T-helper 2 cell treated with Interferon-gamma antibody and Interleukin-4, amounts not matched to agents 5 μg/mL and 100 μg/mL, for 36 hours (primary cell): ENCODE results near the gene PIK3R4.

Source experiments
- DNase-seq: peaks from one replicate; pipeline ENCODE4 v3.0.0; 2021; ENCODE audit warnings: low spot score
- H3K27ac Mint-ChIP-seq: one replicate; pipeline ENCODE4 v1.8.0; 2021; ENCODE audit warnings: mild to moderate bottlenecking, mixed read lengths
- H3K27me3 Mint-ChIP-seq: one replicate; pipeline ENCODE4 v1.8.0; 2021; ENCODE audit warnings: low read depth, mixed read lengths
- H3K36me3 Mint-ChIP-seq: one replicate; pipeline ENCODE4 v1.8.0; 2021; ENCODE audit warnings: low read depth, mixed read lengths
- H3K4me1 Mint-ChIP-seq: one replicate; pipeline ENCODE4 v1.8.0; 2021; ENCODE audit warnings: low read depth, mixed read lengths
- H3K4me3 Mint-ChIP-seq: one replicate; pipeline ENCODE4 v1.8.0; 2022; ENCODE audit warnings: mild to moderate bottlenecking, moderate library complexity, mixed read lengths
- H3K9me3 Mint-ChIP-seq: one replicate; pipeline ENCODE4 v1.8.0; 2021; ENCODE audit warnings: mixed read lengths

Gene PIK3R4

DNA sequence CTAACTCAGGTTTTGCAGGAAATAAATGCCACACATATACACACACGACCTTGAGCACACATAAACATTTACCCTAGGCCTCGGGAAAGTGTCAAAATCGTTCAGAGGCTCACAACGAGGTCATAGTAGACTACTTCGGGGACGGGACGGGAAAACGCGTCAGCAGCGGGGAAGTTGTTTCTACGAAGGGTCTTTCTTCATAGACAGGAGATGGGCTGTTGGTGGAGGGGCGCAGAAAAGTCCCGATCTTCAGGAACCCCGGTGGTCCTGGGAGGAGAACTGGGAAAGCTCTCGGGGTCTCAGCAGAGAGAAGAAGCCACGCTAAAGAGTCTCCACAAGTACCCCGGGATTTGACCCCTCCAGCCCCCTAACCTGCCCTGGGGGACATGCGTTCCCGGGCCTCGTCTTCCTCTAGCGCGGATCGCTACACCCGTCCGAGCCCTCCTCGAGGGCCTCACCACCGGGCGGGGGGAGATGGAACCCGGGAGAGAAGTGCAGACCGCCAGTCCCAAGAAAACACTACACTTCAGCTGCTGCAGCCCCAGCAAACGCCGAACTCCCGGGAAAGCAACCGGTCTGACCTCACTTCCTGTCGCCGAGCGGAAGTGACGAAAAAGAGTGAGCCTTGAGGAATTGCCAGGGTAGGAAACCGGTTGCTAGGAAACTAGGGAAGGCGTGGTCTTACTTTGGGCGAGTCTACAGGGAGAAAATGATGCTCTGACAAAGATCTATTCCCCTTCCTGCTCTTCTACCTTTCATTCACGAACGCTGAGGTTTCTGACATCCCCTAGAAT, at the start of gene PIK3R4:
Gene PIK3R4, minus strand, starts transcription at position 584 of the 794 bp plus-strand sequence. CDS start 1,611 bp downstream, outside the sequence.
- peak within 1 kb of the TSS; percentile 99 for H3K27ac Mint-ChIP-seq
- peak within 1 kb of the TSS; percentile 90 for H3K4me3 Mint-ChIP-seq
- H3K27me3 Mint-ChIP-seq = no peaks in the 10 kb centered on the region
- peaks cover 20% of the 10 kb centered on the region for H3K36me3 Mint-ChIP-seq
- no peaks in the 10 kb centered on the region for H3K9me3 Mint-ChIP-seq
- peak; percentile 96 for DNase-seq
- peaks cover 39% of the 10 kb centered on the region for H3K4me1 Mint-ChIP-seq

DNA sequence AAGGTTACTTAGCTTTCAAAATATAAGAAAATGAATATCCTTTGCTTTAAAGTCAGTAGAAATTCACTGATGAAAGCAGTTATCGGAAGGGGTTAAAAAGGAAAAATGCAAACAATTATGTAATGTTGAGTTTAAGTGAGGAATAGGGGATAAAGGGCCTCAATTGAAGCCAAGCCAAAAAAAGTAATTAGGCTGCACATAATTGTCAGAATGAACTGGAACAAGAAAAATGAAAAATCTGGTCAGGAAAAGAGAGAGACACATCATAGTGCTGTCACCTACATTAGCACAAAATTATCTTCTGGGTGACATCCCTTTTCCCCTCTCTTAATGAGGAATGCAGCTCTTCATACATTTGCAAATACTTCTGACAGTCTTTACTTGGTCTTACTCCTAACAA, 48.8 kb upstream of the PIK3R4 start:
- H3K4me1 Mint-ChIP-seq = no peaks in the 10 kb centered on the region
- no peak overlapping the region for H3K27ac Mint-ChIP-seq
- no peaks in the 10 kb centered on the region for H3K9me3 Mint-ChIP-seq
- peaks cover 48% of the 10 kb centered on the region for H3K27me3 Mint-ChIP-seq
- no peaks in the 10 kb centered on the region for H3K36me3 Mint-ChIP-seq
- DNase-seq = no peak
- no peak overlapping the region for H3K4me3 Mint-ChIP-seq

DNA sequence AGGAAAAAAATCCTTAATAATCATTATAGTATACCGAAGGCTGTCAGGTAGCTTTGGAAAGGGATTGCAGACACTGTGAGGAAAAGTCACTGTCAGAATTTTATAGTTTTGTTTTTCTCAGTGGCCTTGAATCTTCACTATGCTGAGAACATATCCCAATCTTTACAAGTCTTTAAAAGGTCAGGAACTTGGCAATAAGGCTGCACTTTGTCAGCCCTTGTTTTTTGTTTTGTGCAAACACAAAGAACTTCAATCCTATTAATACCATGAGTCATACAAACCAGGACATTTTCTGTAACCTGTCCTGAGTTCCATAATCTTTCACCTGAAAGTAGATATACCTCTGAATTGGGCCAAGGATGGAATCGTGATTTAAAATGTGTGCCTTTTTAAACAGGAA, 45.6 kb upstream of the PIK3R4 start:
- Mint-ChIP-seq H3K27ac (no peak overlapping the region), H3K9me3 (no peaks in the 10 kb centered on the region), H3K36me3 (no peaks in the 10 kb centered on the region), H3K4me3 (no peak overlapping the region), H3K27me3 (peaks cover 41% of the 10 kb centered on the region), H3K4me1 (no peaks in the 10 kb centered on the region)
- DNase-seq = no peak

DNA sequence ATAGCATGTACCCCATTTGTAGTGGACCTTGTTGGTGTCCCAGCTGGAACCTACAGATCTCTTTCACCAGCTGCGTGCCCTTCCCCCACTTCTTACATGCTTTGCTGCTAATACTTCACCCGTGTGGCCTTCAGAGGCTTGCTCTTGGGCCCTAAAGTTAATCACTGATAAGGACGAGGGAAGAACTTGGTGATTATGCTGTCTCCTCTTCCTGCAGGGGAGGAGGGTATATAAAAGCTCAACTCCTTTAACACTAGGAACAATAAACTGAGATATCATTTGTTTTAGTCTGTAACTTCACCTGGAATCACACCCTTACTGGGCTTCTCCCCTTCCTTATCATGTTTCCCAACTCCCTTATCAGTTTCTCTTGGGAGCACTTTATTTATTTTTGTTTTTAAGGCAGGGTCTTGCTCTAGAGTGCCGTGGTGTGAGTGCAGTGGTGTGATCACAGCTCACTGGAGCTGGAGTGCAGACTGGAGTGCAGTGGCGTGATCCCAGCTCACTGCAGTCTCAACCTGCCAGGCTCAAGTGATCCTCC, 43.2 kb upstream of the PIK3R4 start:
- H3K4me3 Mint-ChIP-seq = no peak overlapping the region
- DNase-seq = no peak
- H3K9me3 Mint-ChIP-seq = no peaks in the 10 kb centered on the region
- H3K27me3 Mint-ChIP-seq = peaks cover 42% of the 10 kb centered on the region
- H3K36me3 Mint-ChIP-seq = no peaks in the 10 kb centered on the region
- no peak overlapping the region for H3K27ac Mint-ChIP-seq
- no peaks in the 10 kb centered on the region for H3K4me1 Mint-ChIP-seq

DNA sequence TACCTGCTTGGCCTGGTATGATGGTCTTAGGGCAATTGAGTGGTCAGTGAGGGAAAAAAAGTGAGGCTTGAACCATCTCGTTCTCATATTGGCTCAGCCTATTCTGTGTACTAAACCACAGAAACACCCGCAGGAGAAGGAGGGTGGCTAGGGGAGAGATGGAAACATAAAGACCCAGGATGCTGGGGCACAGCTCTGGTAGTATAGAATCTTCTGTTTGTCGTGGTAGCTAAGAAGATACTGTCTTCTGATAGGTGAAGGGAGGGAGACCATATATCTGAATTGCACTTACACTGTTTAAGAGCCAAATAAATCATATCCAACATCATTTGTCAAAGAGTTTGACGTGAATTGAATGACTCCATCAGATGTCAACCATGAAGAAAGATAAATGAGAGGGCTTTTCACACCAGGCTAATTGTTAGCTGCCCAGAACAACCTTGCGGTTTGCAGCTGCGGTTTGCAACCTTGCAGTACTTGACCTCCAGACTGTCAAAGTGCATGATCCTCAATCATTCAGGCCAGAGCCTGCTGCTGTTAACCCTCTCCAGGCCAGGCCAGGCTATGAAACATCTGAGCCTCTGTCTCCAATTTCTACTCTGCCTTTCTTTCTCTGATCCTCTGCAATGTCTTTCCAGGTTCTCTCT, 40.9 kb upstream of the PIK3R4 start:
- no peaks in the 10 kb centered on the region for H3K9me3 Mint-ChIP-seq
- H3K27ac Mint-ChIP-seq = no peak overlapping the region

DNA sequence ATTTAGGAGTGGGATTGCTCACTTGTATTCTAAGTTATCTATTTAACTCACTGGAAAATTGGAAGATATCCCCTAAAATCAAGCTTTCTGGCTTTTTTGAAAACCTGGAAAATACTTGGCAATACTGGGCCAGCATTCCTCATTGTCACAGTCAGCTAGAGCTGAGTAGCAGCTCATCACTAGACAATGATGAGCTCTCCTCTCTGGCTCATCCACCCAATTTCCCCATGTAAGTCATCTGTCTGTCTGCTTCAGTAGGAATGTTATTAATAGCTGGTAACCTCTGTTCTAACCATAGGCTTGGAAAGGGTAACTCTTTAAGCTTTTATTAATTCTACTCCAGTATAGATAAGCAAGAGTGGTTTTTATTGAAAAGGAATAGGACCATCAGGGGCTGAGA, 39.7 kb upstream of the PIK3R4 start:
- H3K36me3 Mint-ChIP-seq = no peaks in the 10 kb centered on the region
- H3K4me3 Mint-ChIP-seq = no peak overlapping the region
- H3K9me3 Mint-ChIP-seq = no peaks in the 10 kb centered on the region
- H3K4me1 Mint-ChIP-seq = no peaks in the 10 kb centered on the region
- DNase-seq = no peak
- H3K27ac Mint-ChIP-seq = no peak overlapping the region
- H3K27me3 Mint-ChIP-seq = peaks cover 27% of the 10 kb centered on the region

More for the DNA sequence above, 40.9 kb upstream of the PIK3R4 start:
- H3K4me3 Mint-ChIP-seq = no peak overlapping the region
- no peaks in the 10 kb centered on the region for H3K36me3 Mint-ChIP-seq
- no peaks in the 10 kb centered on the region for H3K4me1 Mint-ChIP-seq
- DNase-seq = no peak
- peaks cover 34% of the 10 kb centered on the region for H3K27me3 Mint-ChIP-seq

DNA sequence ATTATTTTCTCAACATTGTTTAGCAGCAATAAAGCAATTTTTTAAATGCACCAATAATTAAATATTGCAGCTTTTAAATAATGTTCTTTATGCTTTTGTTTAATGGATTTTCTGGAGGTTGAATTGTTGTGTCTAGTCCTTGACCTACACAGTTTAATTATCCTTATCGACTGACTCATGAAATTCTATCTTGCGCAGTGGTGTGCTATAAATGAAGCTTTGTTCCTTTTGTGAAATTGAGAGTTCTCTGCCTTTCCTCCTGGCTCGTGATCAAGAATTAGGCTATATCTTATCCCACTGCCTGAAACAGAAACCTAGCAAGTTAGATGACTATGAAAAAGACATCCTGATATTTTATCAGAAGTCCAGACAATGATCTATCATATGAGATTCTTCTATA, 37.0 kb upstream of the PIK3R4 start:
- H3K36me3 Mint-ChIP-seq = no peaks in the 10 kb centered on the region
- H3K4me1 Mint-ChIP-seq = no peaks in the 10 kb centered on the region
- H3K27ac Mint-ChIP-seq = no peak overlapping the region
- no peaks in the 10 kb centered on the region for H3K9me3 Mint-ChIP-seq
- peaks cover 28% of the 10 kb centered on the region for H3K27me3 Mint-ChIP-seq
- no peak overlapping the region for H3K4me3 Mint-ChIP-seq
- DNase-seq = no peak

DNA sequence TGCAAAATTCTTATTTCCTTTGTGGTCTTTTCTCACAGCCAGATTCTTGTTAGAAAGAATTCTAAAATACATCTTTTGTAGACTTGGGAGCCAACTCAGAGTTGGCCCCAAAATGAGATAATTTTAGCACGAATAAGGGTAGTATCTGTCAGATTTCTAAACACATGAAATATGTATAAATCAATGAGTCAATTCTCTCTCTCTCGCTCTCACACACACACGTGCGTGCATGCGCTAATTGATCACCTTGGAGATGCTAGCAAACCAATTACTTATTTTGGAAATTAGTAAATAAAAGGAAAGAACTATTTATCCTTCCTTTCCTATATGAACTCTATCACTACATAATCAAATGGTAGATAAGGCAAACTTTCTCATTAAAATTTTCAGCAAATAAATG, 32.9 kb upstream of the PIK3R4 start:
- DNase-seq = no peak
- no peak overlapping the region for H3K4me3 Mint-ChIP-seq
- no peaks in the 10 kb centered on the region for H3K36me3 Mint-ChIP-seq
- H3K27me3 Mint-ChIP-seq = peaks cover 32% of the 10 kb centered on the region
- no peak overlapping the region for H3K27ac Mint-ChIP-seq
- no peaks in the 10 kb centered on the region for H3K4me1 Mint-ChIP-seq
- H3K9me3 Mint-ChIP-seq = no peaks in the 10 kb centered on the region

DNA sequence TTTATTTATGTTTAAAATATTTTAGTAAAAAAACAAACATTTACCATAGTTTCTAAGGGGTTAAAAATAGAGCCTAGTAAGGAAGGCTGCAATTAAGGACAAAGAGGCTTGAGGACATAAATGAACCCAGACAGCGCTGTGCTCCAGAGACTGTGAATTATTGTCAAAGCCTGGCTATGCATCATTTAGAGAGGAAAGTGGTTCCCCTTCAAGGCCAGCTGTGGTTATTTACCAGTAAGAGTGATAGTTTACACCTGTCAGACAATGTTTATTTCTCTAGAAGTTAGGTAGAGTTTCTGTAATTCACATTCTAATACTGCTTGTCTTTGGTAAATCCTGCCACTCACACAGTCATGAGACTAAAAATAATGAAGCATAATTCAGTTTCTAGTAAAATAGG, 32.4 kb upstream of the PIK3R4 start:
- Mint-ChIP-seq H3K27me3 (peaks cover 34% of the 10 kb centered on the region), H3K9me3 (no peaks in the 10 kb centered on the region), H3K4me3 (no peak overlapping the region)

DNA sequence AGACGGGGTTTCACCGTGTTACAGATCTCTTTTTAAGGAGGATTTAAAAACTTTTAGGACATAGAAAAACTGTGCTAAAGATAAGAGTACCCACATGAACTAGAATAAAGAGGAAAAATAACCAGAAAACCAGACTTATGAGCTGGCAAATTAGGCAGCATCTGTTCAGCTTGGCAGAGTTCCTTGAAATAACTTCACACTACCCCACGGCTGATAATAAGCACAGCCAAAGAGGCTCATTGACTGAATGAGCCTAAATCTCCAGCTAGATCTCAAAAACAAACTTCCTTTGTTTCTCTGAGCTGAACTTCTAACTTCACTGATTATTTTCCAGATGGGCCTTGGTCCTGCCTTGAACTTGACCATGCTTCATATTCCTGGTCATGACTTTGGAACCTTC, 26.7 kb upstream of the PIK3R4 start:
- no peak for DNase-seq
- Mint-ChIP-seq H3K4me1 (no peaks in the 10 kb centered on the region), H3K36me3 (no peaks in the 10 kb centered on the region), H3K4me3 (no peak overlapping the region), H3K27me3 (peaks cover 25% of the 10 kb centered on the region), H3K9me3 (no peaks in the 10 kb centered on the region), H3K27ac (no peak overlapping the region)

More for the DNA sequence above, 32.4 kb upstream of the PIK3R4 start:
- DNase-seq = no peak
- no peaks in the 10 kb centered on the region for H3K4me1 Mint-ChIP-seq
- no peak overlapping the region for H3K27ac Mint-ChIP-seq
- no peaks in the 10 kb centered on the region for H3K36me3 Mint-ChIP-seq

DNA sequence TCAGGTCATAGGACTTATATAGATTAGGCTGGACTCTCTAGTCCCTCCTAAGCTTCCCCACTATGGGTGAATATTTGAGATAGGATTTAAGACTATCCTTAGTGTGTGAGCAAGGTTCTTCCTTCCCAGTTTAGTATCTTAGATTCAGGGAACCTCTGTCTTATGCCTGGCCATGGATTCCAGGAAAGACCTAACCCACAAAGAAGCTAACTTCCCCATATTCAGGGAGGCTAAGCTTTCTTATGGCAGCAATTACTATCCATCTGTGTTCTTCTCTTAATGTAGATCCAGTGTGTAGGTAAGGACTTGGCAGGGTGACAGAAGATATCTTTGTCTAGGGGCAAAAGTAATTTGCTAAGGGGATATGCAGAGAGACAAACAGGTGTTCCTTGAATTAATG, 25.5 kb upstream of the PIK3R4 start:
- no peaks in the 10 kb centered on the region for H3K4me1 Mint-ChIP-seq
- no peak overlapping the region for H3K4me3 Mint-ChIP-seq
- H3K9me3 Mint-ChIP-seq = no peaks in the 10 kb centered on the region
- peaks cover 27% of the 10 kb centered on the region for H3K27me3 Mint-ChIP-seq
- no peak overlapping the region for H3K27ac Mint-ChIP-seq
- H3K36me3 Mint-ChIP-seq = no peaks in the 10 kb centered on the region
- DNase-seq = no peak

DNA sequence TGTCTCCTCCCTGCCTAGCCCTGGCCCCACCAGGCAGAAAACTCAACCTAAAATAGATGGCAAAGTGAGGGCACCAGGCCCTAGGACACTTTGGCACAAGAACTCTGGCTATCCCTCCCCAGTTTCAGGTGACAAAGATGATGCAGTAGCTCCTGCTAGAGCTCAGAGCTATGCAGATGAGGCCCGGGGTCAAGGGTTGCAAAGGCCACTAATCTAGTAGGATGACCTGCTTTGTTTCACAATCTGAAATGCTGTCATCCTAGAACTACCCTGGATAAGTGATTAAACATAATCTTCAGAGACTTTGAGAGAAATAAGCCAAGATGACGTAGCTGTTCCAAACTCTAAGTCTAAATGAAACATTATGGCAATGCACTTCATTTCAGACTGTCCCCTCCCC, 24.0 kb upstream of the PIK3R4 start:
- Mint-ChIP-seq H3K4me3 (no peak overlapping the region), H3K9me3 (no peaks in the 10 kb centered on the region), H3K36me3 (no peaks in the 10 kb centered on the region), H3K4me1 (no peaks in the 10 kb centered on the region), H3K27ac (no peak overlapping the region), H3K27me3 (peaks cover 22% of the 10 kb centered on the region)
- no peak for DNase-seq

DNA sequence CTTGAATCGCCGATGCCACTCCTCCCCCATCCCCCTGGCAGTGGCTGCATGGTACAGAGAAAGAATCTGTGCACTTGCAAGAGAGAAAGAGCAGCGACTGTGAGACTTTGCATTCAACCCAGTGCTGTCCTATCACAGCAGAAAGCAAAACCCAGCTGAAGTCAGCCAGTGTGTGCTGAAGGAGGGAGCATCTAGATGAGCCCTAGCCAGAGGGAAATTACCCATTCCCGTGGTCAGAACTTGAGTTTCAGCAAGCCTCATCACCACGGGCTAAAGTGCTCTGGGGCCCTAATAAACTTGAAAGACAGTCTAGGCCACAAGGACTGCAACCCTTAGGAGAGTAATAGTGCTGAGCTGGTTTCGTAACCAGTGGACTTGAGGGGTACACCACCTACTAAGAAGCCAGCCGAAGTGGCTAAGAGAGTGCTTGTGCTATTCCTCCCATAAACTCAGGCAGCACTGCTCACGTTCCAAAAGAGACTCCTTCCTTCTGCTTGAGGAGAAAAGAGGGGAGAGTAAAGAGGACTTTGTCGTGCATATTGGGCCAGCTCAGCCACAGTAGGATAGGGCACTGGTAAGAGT, 15.2 kb upstream of the PIK3R4 start:
- Mint-ChIP-seq H3K27me3 (peaks cover 15% of the 10 kb centered on the region), H3K4me3 (no peak overlapping the region)

DNA sequence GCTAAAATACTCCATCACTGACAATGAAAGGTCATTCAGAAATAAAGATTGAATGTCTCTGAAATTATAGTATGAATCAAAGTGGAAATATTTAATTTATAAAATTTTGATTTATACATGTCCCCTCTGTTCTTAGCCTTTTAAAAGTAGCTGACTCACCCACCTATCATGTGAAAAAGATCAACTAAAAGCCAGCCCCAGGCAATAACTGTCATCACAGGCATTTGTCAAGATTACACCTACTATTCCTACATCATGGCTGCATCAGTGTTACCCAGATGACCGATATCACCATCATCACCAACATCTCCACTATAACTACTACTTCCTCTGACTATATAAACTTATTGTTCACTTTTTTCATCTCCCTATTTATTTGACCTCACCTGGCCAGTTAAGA, 14.3 kb upstream of the PIK3R4 start:
- no peak for DNase-seq
- H3K27ac Mint-ChIP-seq = no peak overlapping the region
- peaks cover 6% of the 10 kb centered on the region for H3K4me1 Mint-ChIP-seq
- peaks cover 12% of the 10 kb centered on the region for H3K27me3 Mint-ChIP-seq
- no peak overlapping the region for H3K4me3 Mint-ChIP-seq
- H3K36me3 Mint-ChIP-seq = no peaks in the 10 kb centered on the region
- no peaks in the 10 kb centered on the region for H3K9me3 Mint-ChIP-seq

More for the DNA sequence above, 15.2 kb upstream of the PIK3R4 start:
- no peaks in the 10 kb centered on the region for H3K9me3 Mint-ChIP-seq
- DNase-seq = no peak
- H3K27ac Mint-ChIP-seq = no peak overlapping the region
- peaks cover 6% of the 10 kb centered on the region for H3K4me1 Mint-ChIP-seq
- H3K36me3 Mint-ChIP-seq = no peaks in the 10 kb centered on the region
